Neuronal stem cell (in vitro differentiated cells): ENCODE measurements around the gene FKBP1A.

Experiments
- DNase-seq: peaks from one replicate; pipeline ENCODE4 v3.0.0-alpha.2; 2013; ENCODE audit warnings: low spot score
- H2AFZ ChIP-seq: one replicate; pipeline ENCODE4 v1.6.1; 2013; ENCODE audit warnings: mild to moderate bottlenecking, low read length, inconsistent platforms
- H2AK5ac ChIP-seq: 2 replicates; pipeline ENCODE4 v1.6.1; 2013; ENCODE audit warnings: low read depth, mild to moderate bottlenecking, inconsistent platforms, low read length, moderate library complexity, mixed read lengths
- H2BK120ac ChIP-seq: 2 replicates; pipeline ENCODE4 v1.6.1; 2013; ENCODE audit warnings: low read depth, mild to moderate bottlenecking, inconsistent platforms, low read length, moderate library complexity, mixed read lengths
- H2BK12ac ChIP-seq: one replicate; pipeline ENCODE4 v1.6.1; 2013; ENCODE audit warnings: low read length, inconsistent platforms
- H2BK15ac ChIP-seq: 2 replicates; pipeline ENCODE4 v1.6.1; 2013; ENCODE audit warnings: mild to moderate bottlenecking, low read length, inconsistent platforms, mixed read lengths
- H2BK5ac ChIP-seq: one replicate; pipeline ENCODE4 v1.6.1; 2013; ENCODE audit warnings: inconsistent platforms, mild to moderate bottlenecking, low read length, moderate library complexity
- H3K14ac ChIP-seq: one replicate; pipeline ENCODE4 v1.6.1; 2013; ENCODE audit warnings: low read length, inconsistent platforms
- H3K18ac ChIP-seq: 2 replicates; pipeline ENCODE4 v1.6.1; 2013; ENCODE audit warnings: low read length, inconsistent platforms
- H3K23ac ChIP-seq: 2 replicates; pipeline ENCODE4 v1.6.1; 2013; ENCODE audit warnings: low read depth, mild to moderate bottlenecking, mixed read lengths, low read length, inconsistent platforms; ENCODE audit not compliant: poor library complexity
- H3K27ac ChIP-seq: replicated peaks from 3 replicates; pipeline ENCODE4 v1.5.1; 2013; ENCODE audit warnings: low read length, inconsistent platforms
- H3K27me3 ChIP-seq, 3 experiments: 2 replicates each; pipeline ENCODE4 v1.6.1; 2013; ENCODE audit warnings: low read length in 3 of 3, mild to moderate bottlenecking in 2 of 3, inconsistent platforms in 1 of 3, low read depth in 1 of 3, mixed read lengths in 1 of 3, moderate library complexity in 1 of 3; ENCODE audit not compliant: control insufficient read depth in 3 of 3, insufficient read depth in 3 of 3
- H3K36me3 ChIP-seq, 2 donors: replicated peaks in 1 of 2; 2 replicates each; pipeline ENCODE4 v1.6.1; 2013; ENCODE audit warnings: low read length in 2 of 2; ENCODE audit not compliant: control insufficient read depth in 2 of 2, insufficient read depth in 2 of 2
- H3K4ac ChIP-seq: 2 replicates; pipeline ENCODE4 v1.6.1; 2013; ENCODE audit warnings: inconsistent platforms, mild to moderate bottlenecking, low read length, moderate library complexity
- H3K4me1 ChIP-seq, 2 donors: 1 replicate in 1 of 2; 2 replicates in 1 of 2; pipeline ENCODE4 v1.6.1; 2013; ENCODE audit warnings: low read length in 2 of 2, low read depth in 1 of 2; ENCODE audit not compliant: control insufficient read depth in 2 of 2, insufficient read depth in 1 of 2
- H3K4me2 ChIP-seq: one replicate; pipeline ENCODE4 v1.6.1; 2013; ENCODE audit warnings: mild to moderate bottlenecking, low read length, inconsistent platforms; ENCODE audit not compliant: insufficient read depth, poor library complexity, severe bottlenecking
- H3K4me3 ChIP-seq, 2 donors: 2 replicates each; pipeline ENCODE4 v1.5.1; 2013; ENCODE audit warnings: low read length in 2 of 2, mild to moderate bottlenecking in 2 of 2, inconsistent platforms in 1 of 2, moderate library complexity in 1 of 2
- H3K79me1 ChIP-seq: one replicate; pipeline ENCODE4 v1.6.1; 2013; ENCODE audit warnings: low read depth, mild to moderate bottlenecking, inconsistent platforms, low read length, moderate library complexity
- H3K9ac ChIP-seq: one replicate; pipeline ENCODE4 v1.6.1; 2013; ENCODE audit warnings: mild to moderate bottlenecking, low read depth, low read length, inconsistent platforms; ENCODE audit not compliant: poor library complexity
- H3K9me3 ChIP-seq, 2 donors: replicated peaks in 1 of 2; 2 replicates each; pipeline versions ENCODE3 to v1.6.1; 2013; ENCODE audit warnings: low read length in 2 of 2, mild to moderate bottlenecking in 2 of 2, inconsistent platforms in 1 of 2, low read depth in 1 of 2, mixed read lengths in 1 of 2, moderate library complexity in 1 of 2; ENCODE audit not compliant: control insufficient read depth in 2 of 2, insufficient read depth in 1 of 2
- H4K8ac ChIP-seq: one replicate; pipeline ENCODE4 v1.6.1; 2013; ENCODE audit warnings: low read depth, mild to moderate bottlenecking, inconsistent platforms, low read length, moderate library complexity
- H4K91ac ChIP-seq: one replicate; pipeline ENCODE4 v1.6.1; 2013; ENCODE audit warnings: low read length, low read depth, mild to moderate bottlenecking, inconsistent platforms; ENCODE audit not compliant: poor library complexity
- WGBS, 2 donors: extraction: QIAGEN DNeasy Blood & Tissue Kit; methylation state at CpG; one replicate each; pipeline ENCODE4 v1.1.7; 2013; ENCODE audit warnings: missing lambda C conversion rate in 2 of 2, mixed read lengths in 1 of 2; ENCODE audit not compliant: insufficient read length in 2 of 2, insufficient replicate concordance in 1 of 2; ENCODE audit errors: extremely low coverage in 2 of 2; 5-methylcytosine and 5-hydroxymethylcytosine counted together

The FKBP1A gene

DNA sequence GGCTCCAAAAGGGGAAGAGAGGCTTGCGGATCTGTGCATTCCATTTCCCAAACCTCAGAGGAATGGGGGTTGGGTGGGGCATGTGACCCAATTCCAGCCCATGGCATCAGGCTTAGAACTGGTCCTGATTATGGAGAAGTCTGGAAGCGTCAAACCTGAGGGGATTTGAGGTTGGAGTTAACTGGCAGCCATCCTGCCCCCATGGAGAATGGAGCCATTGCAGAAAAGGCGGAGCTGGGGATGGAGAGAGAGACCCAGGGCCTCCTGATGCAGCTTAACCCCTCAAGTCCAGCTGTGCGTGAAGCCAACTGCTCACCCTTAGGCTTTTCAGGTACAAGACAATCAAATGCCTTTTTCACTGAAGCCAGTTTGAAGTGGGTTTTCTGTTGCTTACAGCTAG lies 54.1 kb downstream of the FKBP1A start:
- no peak overlapping the region for H2BK12ac ChIP-seq
- no peaks in the 10 kb centered on the region for H3K9me3 ChIP-seq
- no peak overlapping the region for H2AFZ ChIP-seq
- H4K8ac ChIP-seq, result no peak overlapping the region
- H3K27ac ChIP-seq, result no peak overlapping the region
- no peak overlapping the region for H2BK5ac ChIP-seq
- peak overlapping the region; percentile 34 for H3K23ac ChIP-seq
- no peak overlapping the region for H3K4me2 ChIP-seq
- no peak overlapping the region for H3K18ac ChIP-seq
- no peak overlapping the region for H3K9ac ChIP-seq
- H2BK15ac ChIP-seq, result no peak overlapping the region
- H3K79me1 ChIP-seq, result peaks cover 4% of the 10 kb centered on the region
- H2BK120ac ChIP-seq, result no peak overlapping the region
- DNase-seq, result no peak
- peaks cover 0 to 6% of the 10 kb centered on the region in 2 donors for H3K4me1 ChIP-seq
- H3K4ac ChIP-seq, result no peak overlapping the region
- no peaks in the 10 kb centered on the region for H3K27me3 ChIP-seq
- no peak overlapping the region for H4K91ac ChIP-seq
- H2AK5ac ChIP-seq, result no peak overlapping the region
- H3K4me3 ChIP-seq, result no peak overlapping the region
- no CpG with 5 or more reads among the region's 4 CpGs for WGBS, 2 donors
- peaks cover 0 to 4% of the 10 kb centered on the region in 2 donors for H3K36me3 ChIP-seq
- no peak overlapping the region for H3K14ac ChIP-seq

- WGBS, 2 donors, result no CpG with 5 or more reads among the region's 5 CpGs
Observed at GRCh38 chr20:1338096-1338495, 54.8 kb downstream of the FKBP1A start.

GRCh38 chr20:1337441-1337840 lies 55.4 kb downstream of the FKBP1A start:
- no peak overlapping the region for H4K91ac ChIP-seq
- H2AK5ac ChIP-seq, result no peak overlapping the region
- H3K4ac ChIP-seq, result no peak overlapping the region
- no peak overlapping the region for H2AFZ ChIP-seq
- H3K9me3 ChIP-seq, result no peaks in the 10 kb centered on the region
- no peak overlapping the region for H4K8ac ChIP-seq
- no peak overlapping the region for H3K14ac ChIP-seq
- H3K36me3 ChIP-seq, result peaks cover 6 to 17% of the 10 kb centered on the region in 2 donors
- no peak for DNase-seq
- no peak overlapping the region for H3K4me2 ChIP-seq
- no peak overlapping the region for H3K9ac ChIP-seq
- no peaks in the 10 kb centered on the region for H3K27me3 ChIP-seq
- no peak overlapping the region for H3K27ac ChIP-seq
- peaks cover 8% of the 10 kb centered on the region for H3K79me1 ChIP-seq
- H3K4me3 ChIP-seq, result no peak overlapping the region
- no peak overlapping the region for H3K23ac ChIP-seq
- no peak overlapping the region for H2BK5ac ChIP-seq
- no peak overlapping the region for H2BK12ac ChIP-seq
- H3K4me1 ChIP-seq, result peaks cover 0 to 6% of the 10 kb centered on the region in 2 donors
- H2BK120ac ChIP-seq, result no peak overlapping the region
- no peak overlapping the region for H3K18ac ChIP-seq
- no CpG with 5 or more reads among the region's 5 CpGs for WGBS, 2 donors
- H2BK15ac ChIP-seq, result no peak overlapping the region

More at GRCh38 chr20:1338096-1338495, 54.8 kb downstream of the FKBP1A start:
- no peak overlapping the region for H2BK5ac ChIP-seq
- no peak overlapping the region for H3K18ac ChIP-seq
- H3K9ac ChIP-seq, result no peak overlapping the region
- H2AFZ ChIP-seq, result no peak overlapping the region
- H3K79me1 ChIP-seq, result peaks cover 8% of the 10 kb centered on the region
- peaks cover 0 to 6% of the 10 kb centered on the region in 2 donors for H3K4me1 ChIP-seq
- no peak overlapping the region for H2BK120ac ChIP-seq
- no peak overlapping the region for H3K4ac ChIP-seq
- no peak overlapping the region for H4K8ac ChIP-seq
- no peak overlapping the region for H3K4me2 ChIP-seq
- H3K4me3 ChIP-seq, result no peak overlapping the region
- H3K27ac ChIP-seq, result no peak overlapping the region
- no peak overlapping the region for H2BK12ac ChIP-seq
- H3K27me3 ChIP-seq, result no peaks in the 10 kb centered on the region
- H3K23ac ChIP-seq, result no peak overlapping the region
- no peak overlapping the region for H4K91ac ChIP-seq
- no peak overlapping the region for H3K14ac ChIP-seq
- H2BK15ac ChIP-seq, result no peak overlapping the region
- H3K9me3 ChIP-seq, result no peaks in the 10 kb centered on the region
- no peak for DNase-seq
- H2AK5ac ChIP-seq, result no peak overlapping the region
- peaks cover 3 to 11% of the 10 kb centered on the region in 2 donors for H3K36me3 ChIP-seq

DNA sequence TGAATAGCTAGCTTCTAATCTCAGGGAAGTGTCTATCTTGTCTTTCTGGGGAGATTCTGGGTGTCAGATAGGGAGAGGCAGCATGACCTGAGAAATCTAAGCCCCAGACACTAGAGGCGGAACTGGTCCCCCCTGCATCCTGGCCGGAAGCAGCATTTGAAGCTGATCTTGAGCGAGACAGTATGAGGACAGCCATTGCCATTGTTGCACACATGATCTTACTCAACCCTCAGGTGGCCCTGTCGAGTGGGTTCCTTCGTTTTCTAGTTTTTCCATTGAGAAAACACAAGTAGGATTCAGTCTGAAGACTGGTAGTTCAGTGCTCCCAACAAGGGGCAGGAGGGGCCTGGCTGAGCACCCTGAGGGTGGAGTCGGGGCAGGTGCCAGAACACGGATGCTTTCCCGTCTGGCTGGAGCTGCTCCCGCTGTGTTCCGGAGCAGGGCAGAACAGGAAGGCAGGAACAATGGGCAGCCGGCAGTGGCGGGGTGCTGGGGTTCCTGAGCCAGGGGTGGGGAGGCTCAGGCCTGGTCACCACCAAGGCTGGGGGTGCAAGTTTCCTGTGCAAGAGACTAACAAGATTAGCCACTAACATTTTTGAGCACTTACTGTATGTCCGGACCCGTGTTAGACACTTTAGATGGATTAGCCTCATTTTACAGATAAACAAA lies 56.0 kb downstream of the FKBP1A start:
- no peak overlapping the region for H2BK12ac ChIP-seq
- H2BK15ac ChIP-seq, result no peak overlapping the region
- H3K27me3 ChIP-seq, result no peaks in the 10 kb centered on the region
- peak overlapping the region; percentile 50 for H3K18ac ChIP-seq
- no peak overlapping the region for H2BK5ac ChIP-seq
- no peaks in the 10 kb centered on the region for H3K9me3 ChIP-seq
- no peak overlapping the region for H4K91ac ChIP-seq
- H3K4ac ChIP-seq, result no peak overlapping the region
- H3K36me3 ChIP-seq, result peaks cover 6 to 23% of the 10 kb centered on the region in 2 donors
- H2AK5ac ChIP-seq, result no peak overlapping the region
- no peak overlapping the region for H4K8ac ChIP-seq
- H3K4me2 ChIP-seq, result no peak overlapping the region
- no peak overlapping the region for H3K9ac ChIP-seq
- peak overlapping the region; percentile 8 for H3K23ac ChIP-seq
- H3K4me3 ChIP-seq, result no peak overlapping the region
- H3K4me1 ChIP-seq, result peaks cover 0 to 6% of the 10 kb centered on the region in 2 donors
- no peak overlapping the region for H3K27ac ChIP-seq
- no CpG with 5 or more reads among the region's 14 CpGs for WGBS, 2 donors
- H3K79me1 ChIP-seq, result peaks cover 9% of the 10 kb centered on the region
- no peak for DNase-seq
- H2BK120ac ChIP-seq, result no peak overlapping the region
- no peak overlapping the region for H3K14ac ChIP-seq
- H2AFZ ChIP-seq, result no peak overlapping the region
